ENCODE data around the gene ANKS6. TPM values are rescaled to one million over a fixed set of nuclear protein-coding genes. Genes with fewer than 3 reads are reported as not detected.
A peak's percentile ranks its signal among the peaks of the same experiment; 100 is the strongest.

The ANKS6 gene
- total and polyA plus RNA-seq, 9 of the 15 experiments (the other 6 are each of a cell fraction or from before 2014, with no cell fraction given), result 9.9 to 74.5 (median 36.9) TPM

GRCh38 chr9:98819231-98819630 lies 22.9 kb upstream of the ANKS6 start:
- Histone ChIP-seq H3K9ac (ENCODE audit: insufficient read depth in 1 of 2, low read depth in 2 of 2, low read length in 2 of 2) (no peak overlapping the region), H3K27me3 (ENCODE audit: control insufficient read depth in 2 of 2, insufficient read depth in 2 of 2, low read length in 2 of 2) (no peaks in the 10 kb centered on the region), H3K79me2 (ENCODE audit: control insufficient read depth, insufficient read depth, low read length) (no peaks in the 10 kb centered on the region), H3K4me1 (replicated peaks in 1 of 2; ENCODE audit: control insufficient read depth in 2 of 2, insufficient read depth in 2 of 2, low read length in 2 of 2) (peaks cover 6 to 9% of the 10 kb centered on the region in 2 experiments; a peak in 4 of 5 replicates), H3K36me3 (ENCODE audit: control insufficient read depth, insufficient read depth, low read length) (peaks cover 36% of the 10 kb centered on the region; the same call in 2 of the 3 replicates), H3K27ac (ENCODE audit: extremely low read depth, low read depth, low read length) (no peak overlapping the region), H4K20me1 (replicated peaks; ENCODE audit: control insufficient read depth, insufficient read depth, low read length) (no peaks in the 10 kb centered on the region), H3K4me2 (ENCODE audit: insufficient read depth, low read length) (no peak overlapping the region), H2AFZ (ENCODE audit: low read depth, low read length) (no peak overlapping the region), H3K4me3 (no peak overlapping the region), H3K9me3 (replicated peaks; ENCODE audit: control insufficient read depth, insufficient read depth, low read depth, low read length) (peaks cover 4% of the 10 kb centered on the region), H3K9me1 (ENCODE audit: control insufficient read depth, insufficient read depth, low read length) (no peaks in the 10 kb centered on the region)
- ChIA-PET POLR2A (interaction anchor here (1.6 to 2.1 kb wide), 2 partner anchors 11 to 15 kb away, joined by 3 to 8 read pairs; no protein-coding TSS in a partner anchor), CTCF (ENCODE audit: low intra/inter-chr PET ratio) (no interaction called here)
- in situ Hi-C loops (cut with MboI) (no loop called here), intact Hi-C loops (cut with micrococcal nuclease) (no loop called here)
- no TSS peak for BruUV-seq (replicated peaks)
- no peak for FAIRE-seq
- WGBS (ENCODE audit: insufficient coverage, low coverage, missing lambda C conversion rate), result 74% methylated on average over 3 of the region's 3 CpGs
- ATAC-seq, result peak; percentile 40; the same call in 2 of the 3 replicates
- no peak for DNase-seq (ENCODE audit: extremely low read depth in 1 of 4, low spot score in 3 of 4)
- no peak for TF ChIP-seq ZNF407 (IDR thresholded peaks at IDR 0.05; ENCODE audit: low read depth)
- no peak for TF ChIP-seq SMC3 (conservative IDR thresholded peaks at IDR 0.05; ENCODE audit: insufficient read depth, low read depth, low read length)
- no peak for TF ChIP-seq THRA (IDR thresholded peaks at IDR 0.05)
- no peak for TF ChIP-seq PYGO2 (tag; IDR thresholded peaks at IDR 0.05)
- TF ChIP-seq HEY1 (CRISPR knock-in tag; IDR thresholded peaks at IDR 0.05; ENCODE audit: borderline replicate concordance), result no peak
- no peak for TF ChIP-seq MYBL2 (IDR thresholded peaks at IDR 0.05; ENCODE audit: low read depth)
- no peak for TF ChIP-seq MYBL2 (CRISPR knock-in tag; IDR thresholded peaks at IDR 0.05; ENCODE audit: borderline replicate concordance)
- no peak for TF ChIP-seq KDM5B (IDR thresholded peaks at IDR 0.05; ENCODE audit: insufficient replicate concordance, low read depth, low read length)
- no peak for TF ChIP-seq HLTF (IDR thresholded peaks at IDR 0.05)
- TF ChIP-seq ZNF431 (CRISPR knock-in tag; IDR thresholded peaks at IDR 0.05), result no peak

All from K562 (cell line).